Hindlimb muscle (tissue), 1 donor: ENCODE results near the gene CAD. TPM values are rescaled to one million over a fixed set of nuclear protein-coding genes. Genes with fewer than 3 reads are reported as not detected.

Experiments
- DNase-seq: peaks from one replicate; pipeline ENCODE4 v3.0.0-alpha.2; 2013
- polyA plus RNA-seq: library from polyadenylated mRNA; unstranded; fragments of 120-200 nt; gene quantifications from one replicate; pipeline ENCODE4 v1.2.1, GENCODE V29; 2013; ENCODE audit not compliant: insufficient read length

The CAD gene
- polyA plus RNA-seq, 1 donor: 28.0 TPM

- no peak for DNase-seq
Measured at GRCh38 chr2:27199241-27199640, 17.9 kb upstream of the CAD start.

DNA sequence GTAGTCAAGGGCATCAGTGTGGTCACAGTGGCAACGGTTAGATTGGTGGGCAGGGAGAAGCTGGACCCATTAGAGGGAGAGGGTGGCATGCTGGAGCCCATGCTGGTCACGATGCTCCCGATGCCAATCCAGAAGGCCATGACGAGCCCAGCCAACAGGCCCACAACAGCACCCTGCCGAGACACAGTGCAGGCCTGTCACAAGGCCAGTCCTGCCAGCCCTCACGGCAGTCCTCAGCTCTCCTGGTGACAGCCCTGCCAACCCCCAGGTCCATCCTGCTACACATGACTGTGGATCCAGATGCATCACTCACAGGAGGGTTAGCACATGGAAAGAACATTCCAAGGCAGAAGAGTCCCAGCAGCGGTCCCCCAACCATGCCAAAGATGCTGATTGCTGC, 15.5 kb upstream of the CAD start:
- DNase-seq: no peak

DNA sequence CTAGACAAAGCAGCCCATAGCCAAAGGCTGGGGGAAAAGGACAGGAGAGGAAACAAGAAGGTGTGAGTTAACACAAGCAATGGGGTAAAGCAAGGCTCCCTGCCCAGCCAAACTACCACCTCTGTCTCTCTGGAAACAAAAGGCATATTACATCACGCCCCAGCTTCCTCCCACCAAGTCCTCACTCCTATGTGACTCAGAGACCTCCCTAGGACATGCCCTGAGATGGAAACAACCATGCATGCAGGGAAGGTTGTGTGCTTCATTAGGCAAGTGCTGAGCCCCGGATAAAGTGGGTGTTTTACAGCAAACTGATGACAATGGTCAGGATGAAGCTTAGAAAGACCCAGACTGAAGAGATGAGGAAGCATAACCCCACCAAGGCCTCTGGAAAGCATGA, 14.3 kb upstream of the CAD start:
- DNase-seq: no peak

DNA sequence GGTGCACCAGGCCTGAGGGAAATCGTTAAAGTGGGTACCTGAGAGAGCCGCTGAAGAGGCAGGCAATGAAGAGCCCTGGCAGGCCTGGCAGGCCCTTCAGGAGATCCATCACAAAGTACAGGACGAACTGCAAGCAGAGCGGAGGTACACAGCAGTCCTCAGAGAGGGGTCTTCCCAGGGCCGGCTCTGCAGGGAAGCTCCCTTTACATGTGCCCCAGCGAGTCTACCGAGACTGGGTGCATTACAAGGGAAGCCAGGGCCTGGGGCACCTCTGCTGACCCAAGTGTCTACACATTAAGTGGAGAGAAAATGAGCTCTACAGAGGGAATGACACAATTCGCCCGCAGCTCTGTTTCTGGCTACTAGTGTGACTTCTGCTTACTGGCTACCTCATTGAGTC, 13.4 kb upstream of the CAD start:
- DNase-seq: no peak

DNA sequence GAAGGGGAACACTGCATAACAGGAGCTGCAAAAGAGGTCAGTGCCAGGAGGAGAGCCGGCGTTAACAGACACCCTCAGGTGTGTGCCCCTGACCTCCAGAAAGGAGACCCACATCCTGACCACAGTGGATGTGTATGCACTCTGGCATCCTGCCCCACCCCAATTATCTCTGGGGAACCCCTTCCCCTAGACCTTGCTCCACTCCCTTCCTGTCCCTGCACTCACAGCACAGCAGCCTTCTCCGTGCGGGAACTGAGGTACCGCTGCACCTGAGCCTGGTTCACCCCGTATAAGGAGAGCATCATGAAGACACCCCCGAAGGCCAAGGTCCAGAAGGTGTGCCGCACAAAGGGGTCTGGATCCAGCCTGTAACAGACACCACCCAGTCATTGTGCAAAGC, 12.6 kb upstream of the CAD start:
- DNase-seq: no peak

GRCh38 chr2:27205206-27205605, 12.0 kb upstream of the CAD start:
- DNase-seq: no peak

DNA sequence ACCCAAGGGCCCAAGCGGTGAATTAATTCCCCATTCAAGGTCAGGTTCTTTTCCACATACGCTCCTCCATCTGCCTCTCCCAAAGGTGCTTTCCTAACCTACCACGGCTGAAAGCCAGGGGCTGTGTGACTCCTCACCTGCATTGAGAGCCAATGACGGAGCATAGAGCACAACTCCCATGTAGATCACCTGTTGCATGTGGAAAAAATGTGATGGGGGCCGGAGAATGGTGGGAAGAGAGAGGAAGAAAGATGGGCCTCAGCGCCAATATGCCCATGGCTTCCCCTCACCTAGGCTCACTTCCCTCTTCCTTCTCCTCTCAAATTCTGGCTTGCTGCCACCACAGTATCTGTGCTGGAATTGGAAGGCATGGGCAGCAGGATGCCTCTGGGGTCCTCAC, 10.8 kb upstream of the CAD start:
- DNase-seq: no peak

DNA sequence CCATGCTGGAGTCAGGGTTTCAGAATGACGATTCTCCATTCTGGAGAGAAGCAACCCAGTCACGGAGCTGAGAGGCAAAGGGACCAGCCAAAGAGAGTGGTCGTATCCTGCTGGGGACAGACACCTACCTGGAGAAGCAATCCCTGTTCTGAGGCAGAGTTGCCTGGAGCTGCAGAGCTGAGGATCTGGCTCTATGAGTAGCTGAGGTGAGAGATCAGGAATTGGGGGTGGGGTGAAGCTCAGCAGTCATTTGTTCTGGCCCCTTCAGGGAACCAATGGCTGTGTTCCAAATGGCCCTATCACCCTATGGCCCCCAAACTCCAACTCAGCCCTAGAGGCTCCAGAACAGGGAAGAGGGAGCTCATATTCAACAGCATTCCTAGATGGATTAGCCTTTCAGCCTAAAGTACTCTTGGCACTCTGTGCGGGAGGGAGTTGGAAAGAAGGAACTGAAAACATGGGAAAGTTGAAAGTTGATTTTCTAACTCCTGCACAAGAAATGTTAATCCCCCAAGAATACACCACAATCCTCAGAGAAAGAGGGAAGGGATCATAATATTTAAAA, 8.6 kb upstream of the CAD start:
- DNase-seq: no peak

DNA sequence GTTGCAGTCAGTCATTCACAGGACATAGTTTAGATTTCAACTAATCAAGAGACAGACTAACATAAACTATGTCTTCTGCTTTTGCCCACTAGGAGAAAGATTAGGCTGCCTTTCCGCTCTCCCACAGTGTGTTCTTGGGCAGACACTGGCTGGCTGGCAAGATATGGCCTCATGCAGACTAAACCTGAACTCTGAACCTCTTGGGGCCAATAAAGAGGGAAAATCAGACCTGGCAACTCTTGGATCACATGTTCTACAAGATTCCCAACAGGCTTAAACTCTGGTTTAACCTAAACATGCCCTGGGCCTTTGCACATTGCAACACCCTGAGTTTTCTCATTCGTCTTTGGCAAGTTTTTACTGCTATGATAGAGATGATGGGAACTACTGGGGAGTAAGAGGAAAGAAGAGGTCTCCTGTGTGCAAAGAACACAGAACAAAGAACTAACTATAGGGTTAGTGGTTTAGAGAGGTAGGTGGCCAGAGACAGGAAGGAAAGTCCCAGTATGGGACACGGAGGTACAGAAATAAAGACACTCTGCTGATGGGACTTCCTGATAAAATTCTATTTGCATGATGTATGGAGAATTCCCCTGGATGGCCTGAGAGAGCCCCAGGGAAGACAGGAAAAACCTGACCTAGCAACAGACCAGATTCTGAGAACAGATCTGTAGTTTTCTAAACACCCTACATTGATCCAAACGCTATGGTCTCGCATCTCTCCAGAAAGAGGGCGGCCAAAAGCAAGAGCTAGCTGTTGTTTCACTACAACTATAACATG, 7.4 kb upstream of the CAD start:
- no peak for DNase-seq

DNA sequence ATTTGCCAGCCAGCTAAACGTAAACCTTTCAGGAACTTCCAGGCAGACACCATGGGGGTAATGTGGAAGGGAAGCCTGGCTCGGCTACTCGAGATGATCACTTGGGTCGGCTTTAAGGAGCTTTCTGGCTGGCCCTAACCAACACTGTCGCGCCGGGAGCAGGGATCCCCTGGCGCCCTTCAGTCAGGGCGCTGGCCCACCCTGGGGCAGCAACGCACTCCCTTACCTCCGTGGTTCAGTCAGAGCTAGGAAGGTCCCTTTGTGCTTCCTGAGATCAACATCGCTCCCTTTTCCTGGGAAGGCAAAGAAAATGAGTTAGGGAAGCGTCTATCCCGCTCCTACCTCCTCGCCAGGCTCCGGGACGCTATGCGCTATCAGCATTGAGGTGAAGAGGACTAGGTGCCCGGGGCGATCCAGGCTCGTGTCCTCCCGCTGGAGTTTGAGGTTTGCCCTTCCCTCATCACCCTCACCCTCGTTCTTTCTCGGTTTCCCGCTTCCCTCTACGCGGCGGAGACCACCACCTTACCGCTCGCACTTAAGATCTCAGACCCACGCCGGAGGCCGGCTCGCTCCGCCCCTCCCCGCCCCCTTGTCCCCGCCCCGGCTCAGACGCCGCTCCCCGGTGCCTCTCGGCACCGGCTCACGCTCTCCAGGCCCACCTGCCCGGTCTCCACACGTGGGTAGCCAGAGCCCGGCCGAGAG, 5.8 kb upstream of the CAD start:
- peak; percentile 34 for DNase-seq

DNA sequence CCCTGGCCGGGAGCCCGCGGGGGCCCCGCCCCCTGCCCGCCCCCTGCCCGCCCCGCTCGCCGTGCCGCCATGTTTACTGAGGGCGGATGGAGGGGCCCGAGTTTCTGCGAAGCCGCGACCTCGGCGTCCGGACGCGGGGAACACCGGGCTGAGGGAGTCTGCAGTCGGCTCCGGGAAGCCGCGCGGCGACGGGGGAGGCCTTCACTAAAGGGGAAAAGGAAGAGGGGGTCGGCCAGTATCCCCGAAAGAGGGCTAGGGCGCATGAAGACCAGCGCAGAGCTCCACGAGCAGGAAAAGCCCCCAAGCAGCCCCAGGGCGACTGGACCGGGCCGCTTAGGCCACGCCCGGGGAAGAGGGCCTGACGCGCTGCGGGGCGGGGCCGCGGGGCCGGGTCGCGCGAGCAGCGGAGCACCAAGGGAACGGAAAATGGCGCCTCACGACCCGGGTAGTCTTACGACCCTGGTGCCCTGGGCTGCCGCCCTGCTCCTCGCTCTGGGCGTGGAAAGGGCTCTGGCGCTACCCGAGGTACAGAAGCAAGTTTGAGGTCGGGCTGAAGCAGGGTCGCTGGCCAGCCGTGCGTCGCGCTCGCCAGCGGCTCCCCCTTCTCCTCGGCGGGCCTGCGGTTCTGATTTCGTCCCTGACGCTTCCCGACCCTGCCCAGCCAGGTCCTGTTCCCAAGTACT, 5.1 kb upstream of the CAD start, which contains the start of the genes ATRAID and SLC5A6:
Gene ATRAID (plus strand): TSS at position 99 of the 683 bp plus-strand sequence. CDS start 328 bp downstream, at position 427.
Gene SLC5A6 (minus strand): TSS at position 326 of the 683 bp plus-strand sequence. CDS start 4,618 bp downstream, outside the sequence.
- DNase-seq: peak; percentile 94

- no peak for DNase-seq
Measured at GRCh38 chr2:27212626-27213471, 4.3 kb upstream of the CAD start.

DNA sequence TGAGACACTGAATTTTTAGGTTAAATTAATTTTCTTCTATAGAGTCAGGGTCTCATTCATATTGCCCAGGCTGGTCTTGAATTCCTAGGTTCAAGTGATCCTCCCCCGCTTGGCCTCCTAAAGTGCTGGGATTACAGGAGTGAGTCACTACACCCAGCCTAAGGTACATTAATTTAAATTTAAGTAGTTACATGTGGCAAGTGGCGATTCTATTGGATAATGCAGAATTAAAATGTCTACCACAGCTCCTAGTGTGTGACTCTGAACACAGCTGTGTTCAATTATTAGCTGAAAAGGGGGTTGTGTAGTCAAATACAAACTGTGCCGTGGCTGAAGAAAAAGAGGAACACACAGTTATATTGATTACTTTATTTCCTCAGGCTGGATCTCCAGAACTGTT, 2.2 kb upstream of the CAD start:
- DNase-seq: no peak

DNA sequence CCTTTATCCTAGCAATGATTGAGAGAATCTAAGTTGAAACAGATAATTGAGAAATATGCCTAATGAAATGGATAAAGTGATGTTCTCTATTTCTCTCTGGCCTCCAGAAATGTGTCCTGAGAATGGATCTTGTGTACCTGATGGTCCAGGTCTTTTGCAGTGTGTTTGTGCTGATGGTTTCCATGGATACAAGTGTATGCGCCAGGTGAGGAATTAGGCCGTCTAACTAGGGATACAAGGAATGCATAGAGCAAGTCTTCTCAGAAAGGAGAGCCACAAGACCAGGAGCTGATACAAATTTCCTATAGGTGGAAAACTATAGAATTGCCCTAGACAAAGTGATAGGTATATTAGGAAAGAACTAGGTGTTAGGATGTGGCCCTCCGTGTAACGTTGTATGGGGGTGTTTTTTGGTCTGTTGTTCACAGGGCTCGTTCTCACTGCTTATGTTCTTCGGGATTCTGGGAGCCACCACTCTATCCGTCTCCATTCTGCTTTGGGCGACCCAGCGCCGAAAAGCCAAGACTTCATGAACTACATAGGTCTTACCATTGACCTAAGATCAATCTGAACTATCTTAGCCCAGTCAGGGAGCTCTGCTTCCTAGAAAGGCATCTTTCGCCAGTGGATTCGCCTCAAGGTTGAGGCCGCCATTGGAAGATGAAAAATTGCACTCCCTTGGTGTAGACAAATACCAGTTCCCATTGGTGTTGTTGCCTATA, 592 bp upstream of the CAD start:
- DNase-seq: no peak

DNA sequence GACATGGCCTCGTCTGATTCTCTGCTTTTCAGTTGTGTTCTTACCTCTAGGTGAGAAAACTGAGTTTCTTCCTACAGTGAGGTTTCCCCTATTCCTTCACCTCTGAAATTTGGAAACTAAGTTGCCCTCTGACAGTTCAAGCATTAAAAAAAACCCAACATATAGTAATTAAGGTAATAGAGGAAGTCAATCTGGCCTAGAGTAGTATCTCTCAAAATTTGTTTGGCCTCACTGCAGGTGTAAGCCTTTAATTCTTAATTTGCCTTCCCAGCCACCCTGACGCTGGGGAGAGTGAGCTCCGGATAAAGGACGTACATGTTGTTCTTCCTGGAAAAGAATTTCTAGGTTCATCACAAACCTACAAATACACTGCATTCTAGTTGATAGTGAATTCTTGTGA, 1.4 kb downstream of the CAD start:
- no peak for DNase-seq

GRCh38 chr2:27219091-27219490, 1.9 kb downstream of the CAD start:
- DNase-seq: no peak

DNA sequence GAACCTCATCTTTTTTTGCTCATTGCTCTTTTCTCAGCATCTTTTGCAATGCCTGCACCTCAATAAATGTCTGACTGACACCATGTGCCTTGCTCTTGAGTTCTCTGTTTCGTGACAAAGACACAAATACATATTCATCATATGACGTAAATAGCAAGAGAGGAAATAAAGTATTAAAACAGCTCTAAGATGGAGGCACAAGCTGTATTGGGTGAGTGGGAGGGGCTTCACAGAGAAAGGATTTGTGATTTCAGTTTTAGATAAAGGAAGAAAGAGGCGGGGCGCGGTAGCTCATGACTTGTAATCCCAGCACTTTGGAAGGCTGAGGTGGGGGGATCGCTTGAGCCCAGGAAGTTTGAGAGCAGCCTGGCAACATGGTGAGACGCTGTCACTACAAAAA, 2.9 kb downstream of the CAD start:
- no peak for DNase-seq

GRCh38 chr2:27221166-27221565, 4.0 kb downstream of the CAD start:
- DNase-seq: no peak

DNA sequence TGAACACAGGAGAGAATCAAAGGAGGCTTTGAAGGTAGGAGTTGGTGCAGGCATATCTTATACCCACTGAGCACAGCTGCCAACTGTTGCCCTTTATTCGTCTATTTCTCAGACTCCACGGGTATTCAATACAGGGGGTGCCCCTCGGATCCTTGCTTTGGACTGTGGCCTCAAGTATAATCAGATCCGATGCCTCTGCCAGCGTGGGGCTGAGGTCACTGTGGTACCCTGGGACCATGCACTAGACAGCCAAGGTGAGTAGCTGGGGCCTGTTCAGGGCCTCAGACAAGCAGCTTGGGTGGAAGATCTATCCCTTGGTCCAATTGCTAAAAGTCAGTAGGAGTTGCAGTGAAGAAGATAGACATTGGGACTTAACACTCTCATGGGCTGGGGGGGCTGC, 5.2 kb downstream of the CAD start:
- no peak for DNase-seq

DNA sequence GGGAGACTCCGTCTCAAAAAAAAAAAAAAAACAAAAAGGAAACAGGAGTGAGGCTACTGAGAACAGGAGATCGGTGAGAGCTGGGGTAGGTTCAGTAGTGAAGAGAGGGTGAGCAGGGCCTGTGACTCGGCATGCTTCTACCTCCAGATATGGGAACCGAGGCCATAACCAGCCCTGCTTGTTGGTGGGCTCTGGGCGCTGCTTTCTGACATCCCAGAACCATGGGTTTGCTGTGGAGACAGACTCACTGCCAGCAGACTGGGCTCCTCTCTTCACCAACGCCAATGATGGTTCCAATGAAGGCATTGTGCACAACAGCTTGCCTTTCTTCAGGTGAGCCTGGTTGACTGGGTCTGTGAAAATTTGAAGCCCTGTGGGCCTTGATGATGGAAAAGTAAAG, 6.2 kb downstream of the CAD start:
- DNase-seq: no peak

DNA sequence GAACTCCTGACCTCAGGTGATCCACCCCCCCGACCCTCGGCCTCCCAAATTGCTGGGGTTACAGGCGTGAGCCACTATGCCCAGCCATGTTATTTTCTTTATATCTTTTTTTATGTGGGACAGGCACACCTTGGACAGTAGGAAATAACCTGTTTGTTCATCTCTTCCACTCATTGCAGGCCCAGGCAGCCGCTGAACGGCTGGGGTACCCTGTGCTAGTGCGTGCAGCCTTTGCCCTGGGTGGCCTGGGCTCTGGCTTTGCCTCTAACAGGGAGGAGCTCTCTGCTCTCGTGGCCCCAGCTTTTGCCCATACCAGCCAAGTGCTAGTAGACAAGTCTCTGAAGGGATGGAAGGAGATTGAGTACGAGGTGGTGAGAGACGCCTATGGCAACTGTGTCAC, 8.4 kb downstream of the CAD start:
- DNase-seq: no peak

DNA sequence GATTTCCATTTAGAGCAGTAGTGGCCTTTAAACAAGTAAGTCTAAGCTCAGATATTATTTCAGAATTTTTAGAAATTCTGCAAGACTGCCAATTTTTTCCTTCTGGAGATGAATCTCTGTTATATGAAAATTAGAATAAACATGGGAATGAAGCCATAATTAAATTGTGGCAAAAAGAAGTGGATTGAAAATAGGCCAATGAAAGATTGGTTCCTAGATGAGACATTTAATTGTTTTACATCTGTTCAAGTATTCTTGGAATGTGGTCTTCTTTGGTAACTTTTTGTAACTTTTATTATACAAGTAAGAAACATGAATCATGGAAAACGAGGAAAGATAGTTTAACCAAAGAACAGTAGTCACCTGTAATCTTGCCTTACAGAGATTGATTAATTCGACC, 10.3 kb downstream of the CAD start:
- no peak for DNase-seq
